Activated B cell treated with CpG ODN at 0.5 μM for 24 hours (primary cell): ENCODE results near the gene SLC7A11. TPM values are rescaled to one million over a fixed set of nuclear protein-coding genes. Genes with fewer than 3 reads are reported as not detected.

Experiments used
- ATAC-seq: fragments of 200-7000 bp; cut with Tn5 transposase; one replicate; pipeline ENCODE4 v1.10.0; 2021; ENCODE audit warnings: low read depth, mild to moderate bottlenecking, moderate library complexity
- CTCF ChIA-PET: fragments of 350-600 bp; sonication (Branson Sonifier 250); formaldehyde crosslinking; loops from one replicate; lab custom pipeline; 2021; ENCODE audit warnings: antibody characterized with exemption; lab: Charles Lee
- POLR2A ChIA-PET: fragments of 350-600 bp; sonication (Branson Sonifier 250); formaldehyde crosslinking; loops from one replicate; lab custom pipeline; 2021; ENCODE audit warnings: antibody characterized with exemption; lab: Charles Lee
- DNase-seq: peaks from one replicate; pipeline ENCODE4 v3.0.0; 2022
- H3K27ac Mint-ChIP-seq: one replicate; pipeline ENCODE4 v1.8.0; 2020; ENCODE audit warnings: mixed read lengths
- H3K27me3 Mint-ChIP-seq: one replicate; pipeline ENCODE4 v1.8.0; 2021; ENCODE audit warnings: mixed read lengths
- H3K36me3 Mint-ChIP-seq: one replicate; pipeline ENCODE4 v1.8.0; 2021; ENCODE audit warnings: low read depth, mixed read lengths
- H3K4me1 Mint-ChIP-seq: one replicate; pipeline ENCODE4 v1.8.0; 2021; ENCODE audit warnings: mixed read lengths
- H3K4me3 Mint-ChIP-seq: one replicate; pipeline ENCODE4 v1.8.0; 2020; ENCODE audit warnings: mild to moderate bottlenecking, mixed read lengths
- H3K9me3 Mint-ChIP-seq: one replicate; pipeline ENCODE4 v1.8.0; 2020; ENCODE audit warnings: mixed read lengths
- CTCF ChIP-seq: fragments of 200-600 bp; IDR thresholded peaks from one replicate; pipeline ENCODE4 v1.8.0; 2022; ENCODE audit warnings: antibody characterized with exemption, mild to moderate bottlenecking
- intact Hi-C: fragments of 100-400 bp; cut with micrococcal nuclease; formaldehyde crosslinking; loops from one replicate; pipeline ENCODE4 v1.15.1; 2024
- total RNA-seq: library from RNA; stranded (reverse); gene quantifications from 2 replicates; pipeline ENCODE4 v1.2.3, GENCODE V29; 2022

SLC7A11 gene
- total RNA-seq, 1 donor from 2014 or later = 1.4 TPM

- DNase-seq (no peak), ATAC-seq (no peak)
- TF ChIP-seq CTCF = no peak
- POLR2A ChIA-PET = no interaction called here
- H3K9me3 Mint-ChIP-seq = peaks cover 4% of the 10 kb centered on the region
- CTCF ChIA-PET = no interaction called here
- no peak overlapping the region for H3K4me3 Mint-ChIP-seq
- peaks cover 10% of the 10 kb centered on the region for H3K27me3 Mint-ChIP-seq
- intact Hi-C loops = no loop called here
- H3K36me3 Mint-ChIP-seq = no peaks in the 10 kb centered on the region
- H3K4me1 Mint-ChIP-seq = no peaks in the 10 kb centered on the region
- no peak overlapping the region for H3K27ac Mint-ChIP-seq
These were observed 36.5 kb downstream of the SLC7A11 start for GRCh38 chr4:138205531-138206233.

- ChIA-PET CTCF (no interaction called here), POLR2A (no interaction called here)
- no peaks in the 10 kb centered on the region for H3K9me3 Mint-ChIP-seq
- no peak for TF ChIP-seq CTCF
- intact Hi-C loops = no loop called here
- ATAC-seq (no peak), DNase-seq (no peak)
- no peak overlapping the region for H3K27ac Mint-ChIP-seq
- no peak overlapping the region for H3K4me3 Mint-ChIP-seq
- peaks cover 4% of the 10 kb centered on the region for H3K4me1 Mint-ChIP-seq
- peaks cover 10% of the 10 kb centered on the region for H3K27me3 Mint-ChIP-seq
- H3K36me3 Mint-ChIP-seq = no peaks in the 10 kb centered on the region
These were observed 37.6 kb downstream of the SLC7A11 start for GRCh38 chr4:138204507-138204906.

- Mint-ChIP-seq H3K9me3 (no peaks in the 10 kb centered on the region), H3K27ac (no peak overlapping the region), H3K4me3 (no peak overlapping the region), H3K4me1 (peaks cover 6% of the 10 kb centered on the region), H3K36me3 (no peaks in the 10 kb centered on the region), H3K27me3 (peaks cover 7% of the 10 kb centered on the region)
- ChIA-PET POLR2A (no interaction called here), CTCF (no interaction called here)
- intact Hi-C loops = no loop called here
- DNase-seq (no peak), ATAC-seq (no peak)
- no peak for TF ChIP-seq CTCF
These were observed 39.5 kb downstream of the SLC7A11 start for GRCh38 chr4:138202686-138203085.

- Mint-ChIP-seq H3K9me3 (no peaks in the 10 kb centered on the region), H3K4me1 (peaks cover 6% of the 10 kb centered on the region), H3K4me3 (no peak overlapping the region), H3K27me3 (peaks cover 10% of the 10 kb centered on the region), H3K36me3 (no peaks in the 10 kb centered on the region), H3K27ac (no peak overlapping the region)
- ATAC-seq (no peak), DNase-seq (no peak)
- TF ChIP-seq CTCF = no peak
- intact Hi-C loops = no loop called here
- CTCF ChIA-PET = no interaction called here
- POLR2A ChIA-PET = no interaction called here
These were observed 41.9 kb downstream of the SLC7A11 start for GRCh38 chr4:138200236-138200590.

GRCh38 chr4:138199568-138200235 lies 42.4 kb downstream of the SLC7A11 start:
- DNase-seq (no peak), ATAC-seq (no peak)
- TF ChIP-seq CTCF = no peak
- H3K36me3 Mint-ChIP-seq = no peaks in the 10 kb centered on the region
- no peak overlapping the region for H3K27ac Mint-ChIP-seq
- H3K27me3 Mint-ChIP-seq = peaks cover 10% of the 10 kb centered on the region
- no peak overlapping the region for H3K4me3 Mint-ChIP-seq
- CTCF ChIA-PET = no interaction called here
- H3K9me3 Mint-ChIP-seq = no peaks in the 10 kb centered on the region
- POLR2A ChIA-PET = no interaction called here
- peaks cover 6% of the 10 kb centered on the region for H3K4me1 Mint-ChIP-seq
- intact Hi-C loops = no loop called here
